ENCODE results near the gene ERVV-1. TPM values are rescaled to one million over a fixed set of nuclear protein-coding genes. Genes with fewer than 3 reads are reported as not detected.

Gene ERVV-1
- total RNA-seq, 1 donor from 2014 or later, result not detected

DNA sequence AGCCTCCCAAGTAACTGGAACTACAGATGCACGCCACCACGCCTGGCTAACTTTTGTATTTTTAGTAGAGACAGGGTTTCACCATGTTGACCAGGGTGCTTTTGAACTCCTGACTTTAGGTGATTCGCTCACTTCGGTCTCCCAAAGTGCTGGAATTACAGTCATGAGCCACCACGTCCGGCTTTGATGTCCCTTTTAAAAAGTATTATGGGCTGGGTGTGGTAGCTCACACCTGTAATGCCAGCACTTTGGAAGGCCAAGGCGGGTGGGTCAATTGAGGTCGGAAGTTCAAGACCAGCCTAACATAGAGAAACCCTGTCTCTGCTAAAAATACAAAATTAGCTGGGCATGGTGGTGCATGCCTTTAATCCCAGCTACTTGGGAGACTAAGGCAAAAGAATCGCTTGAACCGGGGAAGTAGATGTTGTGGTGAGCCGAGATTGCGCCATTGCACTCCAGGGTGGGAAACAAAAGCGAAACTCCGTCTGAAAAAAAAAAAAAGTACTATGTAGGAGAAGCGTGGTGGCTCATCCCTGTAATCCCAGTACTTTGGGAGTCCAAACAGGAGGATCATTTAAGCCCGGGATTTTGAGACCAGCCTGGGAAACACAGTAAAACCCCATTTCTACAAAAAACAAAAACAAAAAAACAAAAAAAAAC lies 22.8 kb upstream of the ERVV-1 start:
- Mint-ChIP-seq H3K9me3 (ENCODE audit: unreplicated experiment) (no peaks in the 10 kb centered on the region), H3K36me3 (ENCODE audit: unreplicated experiment) (peaks cover 16% of the 10 kb centered on the region), H3K27ac (ENCODE audit: unreplicated experiment) (no peak overlapping the region), H3K4me1 (ENCODE audit: low read depth, unreplicated experiment) (no peaks in the 10 kb centered on the region), H3K27me3 (ENCODE audit: unreplicated experiment) (no peaks in the 10 kb centered on the region), H3K4me3 (ENCODE audit: unreplicated experiment) (no peak overlapping the region)
- TF ChIP-seq, protein P1, sequence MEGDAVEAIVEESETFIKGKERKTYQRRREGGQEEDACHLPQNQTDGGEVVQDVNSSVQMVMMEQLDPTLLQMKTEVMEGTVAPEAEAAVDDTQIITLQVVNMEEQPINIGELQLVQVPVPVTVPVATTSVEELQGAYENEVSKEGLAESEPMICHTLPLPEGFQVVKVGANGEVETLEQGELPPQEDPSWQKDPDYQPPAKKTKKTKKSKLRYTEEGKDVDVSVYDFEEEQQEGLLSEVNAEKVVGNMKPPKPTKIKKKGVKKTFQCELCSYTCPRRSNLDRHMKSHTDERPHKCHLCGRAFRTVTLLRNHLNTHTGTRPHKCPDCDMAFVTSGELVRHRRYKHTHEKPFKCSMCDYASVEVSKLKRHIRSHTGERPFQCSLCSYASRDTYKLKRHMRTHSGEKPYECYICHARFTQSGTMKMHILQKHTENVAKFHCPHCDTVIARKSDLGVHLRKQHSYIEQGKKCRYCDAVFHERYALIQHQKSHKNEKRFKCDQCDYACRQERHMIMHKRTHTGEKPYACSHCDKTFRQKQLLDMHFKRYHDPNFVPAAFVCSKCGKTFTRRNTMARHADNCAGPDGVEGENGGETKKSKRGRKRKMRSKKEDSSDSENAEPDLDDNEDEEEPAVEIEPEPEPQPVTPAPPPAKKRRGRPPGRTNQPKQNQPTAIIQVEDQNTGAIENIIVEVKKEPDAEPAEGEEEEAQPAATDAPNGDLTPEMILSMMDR (IDR thresholded peaks at IDR 0.05; ENCODE audit: partially characterized antibody, unreplicated experiment), result no peak
- no peak for DNase-seq

DNA sequence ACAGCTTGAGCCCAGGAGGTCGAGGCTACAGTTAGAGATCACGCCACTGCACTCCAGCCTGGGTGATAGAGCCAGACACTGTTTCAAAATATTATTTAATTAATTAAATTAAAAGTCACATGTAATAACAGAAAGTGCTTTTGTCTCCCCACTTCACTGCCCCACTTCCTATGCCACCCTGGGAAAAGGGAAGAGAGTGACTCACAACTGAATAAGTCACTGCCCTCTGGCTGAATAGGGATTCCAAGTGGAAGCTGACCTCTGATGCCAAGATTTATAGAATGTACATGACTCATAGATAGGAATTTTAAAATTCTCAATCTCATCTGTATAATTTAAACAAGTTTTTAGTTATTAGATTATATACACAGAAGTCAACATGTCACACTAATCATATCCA lies 22.2 kb upstream of the ERVV-1 start:
- no peaks in the 10 kb centered on the region for H3K27me3 Mint-ChIP-seq (ENCODE audit: unreplicated experiment)
- no peak for DNase-seq
- H3K4me1 Mint-ChIP-seq (ENCODE audit: low read depth, unreplicated experiment), result no peaks in the 10 kb centered on the region
- peaks cover 10% of the 10 kb centered on the region for H3K36me3 Mint-ChIP-seq (ENCODE audit: unreplicated experiment)
- H3K4me3 Mint-ChIP-seq (ENCODE audit: unreplicated experiment), result no peak overlapping the region
- TF ChIP-seq, protein P1 (IDR thresholded peaks at IDR 0.05; ENCODE audit: partially characterized antibody, unreplicated experiment), result no peak
- no peaks in the 10 kb centered on the region for H3K9me3 Mint-ChIP-seq (ENCODE audit: unreplicated experiment)
- H3K27ac Mint-ChIP-seq (ENCODE audit: unreplicated experiment), result no peak overlapping the region

DNA sequence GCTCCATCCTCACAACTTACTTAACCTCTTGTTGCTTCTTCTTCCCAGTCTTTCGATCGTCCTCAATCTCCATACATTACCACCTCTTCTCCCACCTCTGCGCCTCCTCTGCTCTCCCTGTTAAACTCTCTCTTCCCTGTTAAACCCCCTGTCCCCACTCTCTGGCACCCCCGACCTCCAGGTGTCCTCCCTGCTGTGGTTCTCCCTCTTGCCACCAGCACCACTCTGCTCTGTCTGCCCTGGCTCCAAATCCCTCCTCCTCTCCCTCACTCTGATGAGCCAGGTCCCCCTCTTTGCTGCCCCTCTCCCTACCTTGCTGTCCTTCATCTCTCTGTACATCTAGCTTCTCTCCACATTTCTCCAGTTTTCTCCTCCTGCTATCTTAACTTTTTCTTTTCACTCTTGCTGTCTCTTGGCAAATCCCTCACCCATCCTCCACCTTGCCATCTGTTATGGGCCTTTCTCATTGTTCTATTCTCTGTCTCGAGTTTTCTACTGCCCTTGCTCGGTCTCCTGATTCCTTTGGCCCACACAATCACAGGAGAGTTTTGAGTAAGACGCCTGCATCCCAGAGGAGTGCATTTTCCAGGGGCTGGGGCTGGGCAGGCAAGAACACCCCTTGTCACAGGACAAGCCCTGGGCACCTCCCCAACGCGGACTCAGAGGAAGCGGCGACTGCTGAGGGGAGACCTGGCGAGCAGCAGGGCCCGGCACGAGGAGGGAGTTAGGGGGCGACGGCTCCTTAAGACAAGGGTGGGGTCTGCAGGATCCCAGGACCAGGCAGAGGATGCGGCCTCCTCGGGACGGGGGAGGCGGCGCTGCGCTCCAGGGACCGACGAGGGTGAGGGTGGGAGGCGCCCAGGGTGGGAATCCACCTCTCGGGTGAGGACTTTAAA lies 21.4 kb upstream of the ERVV-1 start:
- TF ChIP-seq, protein P1 (IDR thresholded peaks at IDR 0.05; ENCODE audit: partially characterized antibody, unreplicated experiment), result no peak
- Mint-ChIP-seq H3K36me3 (ENCODE audit: unreplicated experiment) (peaks cover 4% of the 10 kb centered on the region), H3K4me1 (ENCODE audit: low read depth, unreplicated experiment) (no peaks in the 10 kb centered on the region), H3K4me3 (ENCODE audit: unreplicated experiment) (peak overlapping the region; percentile 85), H3K9me3 (ENCODE audit: unreplicated experiment) (no peaks in the 10 kb centered on the region), H3K27me3 (ENCODE audit: unreplicated experiment) (peaks cover 1% of the 10 kb centered on the region), H3K27ac (ENCODE audit: unreplicated experiment) (no peak overlapping the region)
- peak; percentile 15 for DNase-seq

DNA sequence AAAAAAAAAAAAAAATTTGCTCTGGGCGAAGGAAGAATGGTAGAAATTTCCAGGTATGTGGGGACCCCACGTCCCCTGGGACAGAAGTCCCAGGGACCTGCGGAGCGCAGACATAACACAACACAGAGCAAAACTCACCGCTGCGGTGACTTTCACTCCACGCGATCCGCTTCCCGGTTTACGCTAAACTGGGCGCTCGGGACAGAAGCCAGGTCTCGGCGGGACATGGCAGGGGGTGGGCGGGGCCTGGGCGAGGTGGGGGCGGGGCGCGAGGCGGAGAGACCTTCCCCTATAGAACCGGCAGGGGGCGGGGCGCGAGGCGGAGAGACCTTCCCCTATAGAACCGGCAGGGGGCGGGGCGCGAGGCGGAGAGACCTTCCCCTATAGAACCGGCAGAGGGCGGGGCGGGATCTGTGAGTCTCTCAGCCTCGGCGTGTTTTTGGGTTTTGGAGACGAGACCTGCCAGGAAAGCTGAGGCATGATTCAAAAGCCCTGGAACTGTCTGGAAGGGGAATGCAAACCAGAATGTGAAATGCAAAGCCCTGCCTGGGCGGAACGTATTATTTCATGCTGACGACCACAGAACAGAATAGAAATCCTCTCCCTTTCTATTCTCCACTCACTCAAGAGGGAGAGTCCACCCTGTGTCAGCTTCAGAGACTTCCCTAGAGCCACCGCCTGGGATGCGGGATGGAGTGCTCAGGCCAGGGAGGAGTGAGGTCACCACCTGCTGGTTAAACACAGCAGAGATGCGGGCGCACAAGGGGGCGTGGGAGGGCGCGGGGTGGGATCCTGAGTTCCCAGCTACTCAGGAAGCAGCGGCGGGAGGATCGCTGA lies 20.2 kb upstream of the ERVV-1 start:
- Mint-ChIP-seq H3K9me3 (ENCODE audit: unreplicated experiment) (no peaks in the 10 kb centered on the region), H3K36me3 (ENCODE audit: unreplicated experiment) (peaks cover 4% of the 10 kb centered on the region), H3K4me1 (ENCODE audit: low read depth, unreplicated experiment) (no peaks in the 10 kb centered on the region), H3K27ac (ENCODE audit: unreplicated experiment) (peak overlapping the region; percentile 55), H3K27me3 (ENCODE audit: unreplicated experiment) (peaks cover 4% of the 10 kb centered on the region), H3K4me3 (ENCODE audit: unreplicated experiment) (peak overlapping the region; percentile 85)
- TF ChIP-seq, protein P1 (IDR thresholded peaks at IDR 0.05; ENCODE audit: partially characterized antibody, unreplicated experiment), result peak; percentile 94
- DNase-seq, result peak; percentile 86
